Astrocyte of the cerebellum (primary cell): ENCODE results near the gene KMT2C.
"Not testable (repeated sequence)": the region's sequence is repeated elsewhere in the genome, so short reads cannot be mapped to it uniquely, and the experiment has no call there.

Experiments
- DNase-seq: peaks from one replicate; pipeline ENCODE4 v3.0.0-alpha.2; 2011; ENCODE audit warnings: low read depth
- H3K4me3 ChIP-seq: 2 replicates; pipeline ENCODE4 v1.5.1; 2011; ENCODE audit warnings: mild to moderate bottlenecking, low read depth, low read length, moderate library complexity
- CTCF ChIP-seq: IDR thresholded peaks from 2 replicates; pipeline ENCODE4 v1.5.1; 2012; ENCODE audit warnings: low read length, low read depth, moderate library complexity, mild to moderate bottlenecking; ENCODE audit errors: missing control alignments
- in situ Hi-C: cut with HindIII; loops from 2 replicates; pipeline ENCODE4 v1.10.0; 2017; ENCODE audit warnings: low sequenced_read_pairs

KMT2C gene

DNA sequence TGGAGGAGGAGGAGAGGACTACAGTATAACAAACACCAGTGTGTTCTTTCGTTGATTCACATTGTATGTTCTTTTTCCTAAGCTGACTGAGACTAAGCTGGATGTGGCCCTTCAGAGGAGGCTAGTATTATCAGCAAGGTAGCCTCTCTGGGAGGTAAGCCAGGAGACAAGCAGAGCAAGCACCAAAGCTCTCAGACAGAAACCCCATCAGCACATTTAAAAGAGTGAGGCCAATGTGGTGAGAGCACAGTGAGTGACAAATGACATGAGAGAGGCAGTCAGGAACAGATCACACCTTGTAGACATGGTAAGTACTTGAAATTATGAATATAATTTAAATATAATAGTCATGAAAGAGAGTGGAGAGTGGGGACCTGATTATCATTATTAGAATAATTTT is 107.6 kb downstream of the KMT2C start:
- DNase-seq: no peak
- no peak for TF ChIP-seq CTCF
- no peak overlapping the region for H3K4me3 ChIP-seq
- in situ Hi-C loops: no loop called here

DNA sequence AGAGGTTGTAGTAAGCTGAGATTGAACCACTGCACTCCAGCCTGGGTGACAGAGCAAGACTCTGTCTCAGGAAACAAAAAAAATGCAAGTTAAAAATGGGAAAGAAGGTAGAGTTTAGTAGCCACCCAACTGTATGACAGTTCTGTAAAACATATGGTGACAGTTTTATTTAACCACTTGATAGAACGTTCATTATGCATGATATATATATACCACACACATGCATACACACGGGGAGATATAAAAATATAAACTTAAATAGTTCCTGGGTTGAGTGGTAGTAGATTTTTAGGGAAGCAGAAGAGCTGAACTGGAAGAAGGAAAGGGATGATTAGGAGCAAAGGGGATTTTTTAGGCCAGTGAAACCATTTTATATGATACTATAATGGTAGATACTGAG is 120.0 kb downstream of the KMT2C start:
- H3K4me3 ChIP-seq: no peak overlapping the region
- no peak for DNase-seq
- no peak for TF ChIP-seq CTCF
- in situ Hi-C loops: no loop called here

DNA sequence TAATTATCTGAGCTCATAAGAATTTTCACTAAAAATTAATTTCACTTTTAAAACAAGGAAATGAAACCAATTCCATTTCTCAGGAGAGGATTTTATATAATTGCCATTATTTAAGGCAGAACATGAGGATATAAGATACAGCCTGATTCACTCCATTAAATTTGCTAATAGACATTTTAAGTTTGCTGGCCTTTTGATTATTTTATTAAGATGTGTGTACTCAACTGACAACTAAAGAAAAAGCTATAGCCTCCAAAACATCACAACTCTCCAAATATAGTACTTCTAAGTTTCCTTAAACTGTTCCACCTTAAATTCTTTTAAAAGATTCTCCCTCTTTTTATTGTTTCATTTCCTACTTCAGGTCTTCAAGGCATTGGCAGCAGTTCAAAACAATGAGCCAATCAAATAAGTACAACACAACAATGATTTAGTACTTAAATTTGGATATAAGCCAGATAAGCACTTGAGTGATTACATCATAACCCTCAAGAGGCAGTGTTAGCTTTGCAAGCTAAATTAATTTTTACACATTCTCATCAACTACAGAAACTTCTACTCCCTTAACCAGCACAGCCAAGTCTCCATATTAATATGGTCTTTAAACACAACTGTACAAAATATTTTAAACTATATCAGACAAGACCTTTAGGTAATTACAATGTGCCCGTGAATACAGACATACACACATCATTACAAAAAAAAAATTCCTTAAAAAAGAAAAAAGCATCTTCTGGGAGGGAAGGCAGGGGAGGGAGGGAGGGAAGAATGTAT is 121.8 kb downstream of the KMT2C start:
- TF ChIP-seq CTCF: no peak
- in situ Hi-C loops: no loop called here
- no peak overlapping the region for H3K4me3 ChIP-seq
- peak; percentile 82 for DNase-seq

DNA sequence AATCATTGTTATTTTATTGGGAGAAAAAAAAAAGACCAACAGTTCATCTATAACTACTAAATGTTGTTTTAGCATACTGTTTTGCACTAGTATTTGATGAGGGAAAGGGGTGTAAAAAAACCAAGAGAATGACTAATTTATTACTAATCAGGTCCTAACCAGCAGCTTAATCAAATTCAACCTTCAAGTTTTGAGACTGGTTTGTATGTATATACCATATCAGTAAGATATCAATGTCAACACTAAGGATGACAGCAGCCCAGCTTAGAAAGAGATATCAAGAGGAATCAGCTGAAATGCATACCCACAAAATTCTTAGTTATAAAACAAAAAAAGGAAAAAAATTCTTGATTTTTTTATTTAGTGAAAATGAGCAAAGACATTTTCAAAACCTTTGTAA is 122.6 kb downstream of the KMT2C start:
- in situ Hi-C loops: no loop called here
- no peak overlapping the region for H3K4me3 ChIP-seq
- TF ChIP-seq CTCF: no peak
- no peak for DNase-seq

- TF ChIP-seq CTCF: no peak
- H3K4me3 ChIP-seq: no peak overlapping the region
- in situ Hi-C loops: no loop called here
- DNase-seq: no peak
Measured at GRCh38 chr7:152312316-152312715, 123.5 kb downstream of the KMT2C start.

- DNase-seq: no peak
- in situ Hi-C loops: no loop called here
- H3K4me3 ChIP-seq: no peak overlapping the region
- TF ChIP-seq CTCF: no peak
Measured at GRCh38 chr7:152307902-152308301, 127.9 kb downstream of the KMT2C start.

DNA sequence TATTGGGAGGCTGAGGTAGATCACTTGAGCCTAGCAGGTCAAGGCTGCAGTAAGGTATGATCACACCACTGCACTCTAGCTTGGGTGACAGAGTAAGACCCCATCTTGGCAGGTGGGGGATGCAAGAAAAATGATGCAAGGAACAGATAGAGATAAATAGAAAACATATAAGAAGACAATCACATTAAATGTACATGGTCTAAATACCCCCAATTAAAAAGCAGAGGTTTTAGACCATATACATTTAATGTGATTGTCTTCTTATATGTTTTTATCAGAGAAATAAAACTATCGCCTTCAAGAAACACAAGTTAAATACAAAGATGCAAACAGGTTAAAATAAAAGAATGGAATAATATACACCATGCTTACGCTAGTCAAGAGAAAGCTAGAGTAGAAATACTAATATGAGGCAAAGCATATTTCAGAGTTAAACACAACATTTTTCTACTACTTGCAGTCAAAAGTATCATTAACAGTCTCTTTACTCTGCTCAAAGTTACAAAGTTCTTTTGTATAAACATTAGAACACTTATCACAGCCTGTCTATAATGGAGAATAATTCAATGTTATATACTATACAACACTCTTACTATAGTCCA is 136.2 kb downstream of the KMT2C start:
- in situ Hi-C loops, H3K4me3 ChIP-seq, DNase-seq: not testable (repeated sequence)
